Neuronal stem cell (in vitro differentiated cells): ENCODE measurements around the gene MTMR3. TPM values are rescaled to one million over a fixed set of nuclear protein-coding genes. Genes with fewer than 3 reads are reported as not detected.
"Not testable (repeated sequence)": the region's sequence is repeated elsewhere in the genome, so short reads cannot be mapped to it uniquely, and the experiment has no call there.

Experiments used
- DNase-seq: peaks from one replicate; pipeline ENCODE4 v3.0.0-alpha.2; 2013; ENCODE audit warnings: low spot score
- H2AFZ ChIP-seq: one replicate; pipeline ENCODE4 v1.6.1; 2013; ENCODE audit warnings: mild to moderate bottlenecking, low read length, inconsistent platforms
- H2AK5ac ChIP-seq: 2 replicates; pipeline ENCODE4 v1.6.1; 2013; ENCODE audit warnings: low read depth, mild to moderate bottlenecking, inconsistent platforms, low read length, moderate library complexity, mixed read lengths
- H2BK120ac ChIP-seq: 2 replicates; pipeline ENCODE4 v1.6.1; 2013; ENCODE audit warnings: low read depth, mild to moderate bottlenecking, inconsistent platforms, low read length, moderate library complexity, mixed read lengths
- H2BK12ac ChIP-seq: one replicate; pipeline ENCODE4 v1.6.1; 2013; ENCODE audit warnings: low read length, inconsistent platforms
- H2BK15ac ChIP-seq: 2 replicates; pipeline ENCODE4 v1.6.1; 2013; ENCODE audit warnings: mild to moderate bottlenecking, low read length, inconsistent platforms, mixed read lengths
- H2BK5ac ChIP-seq: one replicate; pipeline ENCODE4 v1.6.1; 2013; ENCODE audit warnings: inconsistent platforms, mild to moderate bottlenecking, low read length, moderate library complexity
- H3K14ac ChIP-seq: one replicate; pipeline ENCODE4 v1.6.1; 2013; ENCODE audit warnings: low read length, inconsistent platforms
- H3K18ac ChIP-seq: 2 replicates; pipeline ENCODE4 v1.6.1; 2013; ENCODE audit warnings: low read length, inconsistent platforms
- H3K23ac ChIP-seq: 2 replicates; pipeline ENCODE4 v1.6.1; 2013; ENCODE audit warnings: low read depth, mild to moderate bottlenecking, mixed read lengths, low read length, inconsistent platforms; ENCODE audit not compliant: poor library complexity
- H3K27ac ChIP-seq: replicated peaks from 3 replicates; pipeline ENCODE4 v1.5.1; 2013; ENCODE audit warnings: low read length, inconsistent platforms
- H3K27me3 ChIP-seq, 3 experiments: 2 replicates each; pipeline ENCODE4 v1.6.1; 2013; ENCODE audit warnings: low read length in 3 of 3, mild to moderate bottlenecking in 2 of 3, inconsistent platforms in 1 of 3, low read depth in 1 of 3, mixed read lengths in 1 of 3, moderate library complexity in 1 of 3; ENCODE audit not compliant: control insufficient read depth in 3 of 3, insufficient read depth in 3 of 3
- H3K36me3 ChIP-seq, 2 donors: replicated peaks in 1 of 2; 2 replicates each; pipeline ENCODE4 v1.6.1; 2013; ENCODE audit warnings: low read length in 2 of 2; ENCODE audit not compliant: control insufficient read depth in 2 of 2, insufficient read depth in 2 of 2
- H3K4ac ChIP-seq: 2 replicates; pipeline ENCODE4 v1.6.1; 2013; ENCODE audit warnings: inconsistent platforms, mild to moderate bottlenecking, low read length, moderate library complexity
- H3K4me1 ChIP-seq, 2 donors: 1 replicate in 1 of 2; 2 replicates in 1 of 2; pipeline ENCODE4 v1.6.1; 2013; ENCODE audit warnings: low read length in 2 of 2, low read depth in 1 of 2; ENCODE audit not compliant: control insufficient read depth in 2 of 2, insufficient read depth in 1 of 2
- H3K4me2 ChIP-seq: one replicate; pipeline ENCODE4 v1.6.1; 2013; ENCODE audit warnings: mild to moderate bottlenecking, low read length, inconsistent platforms; ENCODE audit not compliant: insufficient read depth, poor library complexity, severe bottlenecking
- H3K4me3 ChIP-seq, 2 donors: 2 replicates each; pipeline ENCODE4 v1.5.1; 2013; ENCODE audit warnings: low read length in 2 of 2, mild to moderate bottlenecking in 2 of 2, inconsistent platforms in 1 of 2, moderate library complexity in 1 of 2
- H3K79me1 ChIP-seq: one replicate; pipeline ENCODE4 v1.6.1; 2013; ENCODE audit warnings: low read depth, mild to moderate bottlenecking, inconsistent platforms, low read length, moderate library complexity
- H3K9ac ChIP-seq: one replicate; pipeline ENCODE4 v1.6.1; 2013; ENCODE audit warnings: mild to moderate bottlenecking, low read depth, low read length, inconsistent platforms; ENCODE audit not compliant: poor library complexity
- H3K9me3 ChIP-seq, 2 donors: replicated peaks in 1 of 2; 2 replicates each; pipeline versions ENCODE3 to v1.6.1; 2013; ENCODE audit warnings: low read length in 2 of 2, mild to moderate bottlenecking in 2 of 2, inconsistent platforms in 1 of 2, low read depth in 1 of 2, mixed read lengths in 1 of 2, moderate library complexity in 1 of 2; ENCODE audit not compliant: control insufficient read depth in 2 of 2, insufficient read depth in 1 of 2
- H4K8ac ChIP-seq: one replicate; pipeline ENCODE4 v1.6.1; 2013; ENCODE audit warnings: low read depth, mild to moderate bottlenecking, inconsistent platforms, low read length, moderate library complexity
- H4K91ac ChIP-seq: one replicate; pipeline ENCODE4 v1.6.1; 2013; ENCODE audit warnings: low read length, low read depth, mild to moderate bottlenecking, inconsistent platforms; ENCODE audit not compliant: poor library complexity
- WGBS, 2 donors: extraction: QIAGEN DNeasy Blood & Tissue Kit; methylation state at CpG; one replicate each; pipeline ENCODE4 v1.1.7; 2013; ENCODE audit warnings: missing lambda C conversion rate in 2 of 2, mixed read lengths in 1 of 2; ENCODE audit not compliant: insufficient read length in 2 of 2, insufficient replicate concordance in 1 of 2; ENCODE audit errors: extremely low coverage in 2 of 2; 5-methylcytosine and 5-hydroxymethylcytosine counted together
- polyA plus RNA-seq, 2 experiments: library from polyadenylated mRNA; stranded (reverse); fragments of 200-250 nt; gene quantifications; one replicate each; pipeline ENCODE4 v1.2.3, GENCODE V29; 2013

MTMR3 gene
- polyA plus RNA-seq (2013, experiment 1 of 2), result 18.2 TPM
- 16.8 TPM for polyA plus RNA-seq (2013, experiment 2 of 2)

GRCh38 chr22:29883045-29883774 is at the start of gene MTMR3:
Gene MTMR3 (plus strand): TSS chr22:29883174. CDS start chr22:29971060, 87,886 bp downstream.
- Histone ChIP-seq H2AFZ (peak within 1 kb of the TSS; percentile 100), H3K14ac (peak within 1 kb of the TSS; percentile 98), H2BK120ac (no peak within 1 kb of the TSS), H2BK12ac (no peak within 1 kb of the TSS), H3K4me2 (peak within 1 kb of the TSS; percentile 52), H2AK5ac (peak within 1 kb of the TSS; percentile 46), H3K4ac (peak within 1 kb of the TSS; percentile 95), H3K23ac (peak within 1 kb of the TSS; percentile 91), H3K9me3 (peaks cover 0 to 2% of the 10 kb centered on the region in 2 donors), H2BK15ac (peak within 1 kb of the TSS; percentile 75), H3K4me3 (peak within 1 kb of the TSS; percentile 65 to 99), H3K27ac (peak within 1 kb of the TSS; percentile 97), H3K36me3 (no peaks in the 10 kb centered on the region), H3K9ac (peak within 1 kb of the TSS; percentile 99), H4K91ac (peak within 1 kb of the TSS; percentile 72), H4K8ac (peak within 1 kb of the TSS; percentile 65), H3K79me1 (peaks cover 4% of the 10 kb centered on the region), H2BK5ac (peak within 1 kb of the TSS; percentile 93), H3K18ac (peak within 1 kb of the TSS; percentile 100), H3K27me3 (no peaks in the 10 kb centered on the region), H3K4me1 (peaks cover 1 to 2% of the 10 kb centered on the region in 2 donors)
- DNase-seq, result peak; percentile 91
- WGBS, 2 donors, result no CpG with 5 or more reads among the region's 82 CpGs

- Histone ChIP-seq H3K9ac (no peak overlapping the region), H3K79me1 (peaks cover 2% of the 10 kb centered on the region)
- no CpG with 5 or more reads among the region's 7 CpGs for WGBS, 2 donors
Observed at GRCh38 chr22:29833392-29833965, 49.5 kb upstream of the MTMR3 start.

GRCh38 chr22:29834046-29834445 is 48.9 kb upstream of the MTMR3 start:
- Histone ChIP-seq H3K27me3 (no peaks in the 10 kb centered on the region), H2BK5ac (no peak overlapping the region), H3K4ac (no peak overlapping the region), H4K8ac (no peak overlapping the region), H3K9ac (no peak overlapping the region), H2BK120ac (no peak overlapping the region), H3K9me3 (no peaks in the 10 kb centered on the region), H2AK5ac (no peak overlapping the region), H2BK15ac (no peak overlapping the region), H3K79me1 (peaks cover 2% of the 10 kb centered on the region), H3K4me1 (peaks cover 0 to 4% of the 10 kb centered on the region in 2 donors), H2AFZ (no peak overlapping the region), H3K14ac (no peak overlapping the region), H3K23ac (no peak overlapping the region), H3K4me3 (no peak overlapping the region), H2BK12ac (no peak overlapping the region), H3K4me2 (no peak overlapping the region), H3K27ac (no peak overlapping the region), H3K18ac (no peak overlapping the region), H4K91ac (no peak overlapping the region), H3K36me3 (peaks cover 4 to 53% of the 10 kb centered on the region in 2 donors)
- no CpG with 5 or more reads among the region's 1 CpG for WGBS, 2 donors
- DNase-seq, result no peak

More at GRCh38 chr22:29833392-29833965, 49.5 kb upstream of the MTMR3 start:
- Histone ChIP-seq H2AFZ (no peak overlapping the region), H3K4me1 (peaks cover 0 to 4% of the 10 kb centered on the region in 2 donors), H3K18ac (no peak overlapping the region), H3K27ac (no peak overlapping the region), H2BK15ac (no peak overlapping the region), H3K4me3 (no peak overlapping the region), H4K91ac (no peak overlapping the region), H3K36me3 (peaks cover 4 to 57% of the 10 kb centered on the region in 2 donors), H3K4me2 (no peak overlapping the region), H3K23ac (no peak overlapping the region), H3K27me3 (no peaks in the 10 kb centered on the region), H3K9me3 (no peaks in the 10 kb centered on the region), H3K4ac (no peak overlapping the region), H4K8ac (no peak overlapping the region), H2BK12ac (no peak overlapping the region), H2AK5ac (no peak overlapping the region), H2BK5ac (no peak overlapping the region), H2BK120ac (no peak overlapping the region), H3K14ac (no peak overlapping the region)
- DNase-seq, result no peak

GRCh38 chr22:29836791-29837370 is 46.1 kb upstream of the MTMR3 start:
- not testable (repeated sequence) for H3K23ac ChIP-seq, H3K4ac ChIP-seq, H2AFZ ChIP-seq, H2BK120ac ChIP-seq, H3K27me3 ChIP-seq, H2AK5ac ChIP-seq, H3K27ac ChIP-seq, DNase-seq, H3K9me3 ChIP-seq, H4K8ac ChIP-seq, H3K4me1 ChIP-seq, H2BK15ac ChIP-seq, H3K9ac ChIP-seq, H3K79me1 ChIP-seq, H3K18ac ChIP-seq, H2BK5ac ChIP-seq, H4K91ac ChIP-seq, H3K14ac ChIP-seq, H3K4me2 ChIP-seq, H2BK12ac ChIP-seq
- peaks cover 4 to 28% of the 10 kb centered on the region in 2 donors for H3K36me3 ChIP-seq
- peak overlapping the region in 1 of 2 donors; percentile 92 for H3K4me3 ChIP-seq
- WGBS, 2 donors, result no CpG with 5 or more reads among the region's 18 CpGs
